Measurements from ENCODE around the gene CCT2. TPM values are rescaled to one million over a fixed set of nuclear protein-coding genes. Genes with fewer than 3 reads are reported as not detected.

Gene CCT2
- total and polyA plus RNA-seq, 2 donors (not counting 1 experiment from before 2014, with no cell fraction given): 174 to 178 TPM

GRCh38 chr12:69575346-69575745, 9.9 kb upstream of the CCT2 start:
- H3K4me1 ChIP-seq (ENCODE audit: control insufficient read depth, extremely low read depth, insufficient read depth, low read length): no peaks in the 10 kb centered on the region
- no peak overlapping the region for H3K4me3 ChIP-seq (replicated peaks in 1 of 4; ENCODE audit: control extremely low read depth in 1 of 4, insufficient read depth in 1 of 4, low read depth in 3 of 4, low read length in 4 of 4)
- no peaks in the 10 kb centered on the region for H4K20me1 ChIP-seq (ENCODE audit: control insufficient read depth, extremely low read depth, insufficient read depth, low read length)
- no peaks in the 10 kb centered on the region for H3K9me3 ChIP-seq (ENCODE audit: control insufficient read depth, insufficient read depth, low read depth, low read length)
- peak in 1 of 2 donors; percentile 30 for DNase-seq (ENCODE audit: low read depth in 2 of 2)
- TF ChIP-seq EZH2 (IDR thresholded peaks at IDR 0.05; ENCODE audit: low read length, missing control alignments) (no peak), CTCF (conservative IDR thresholded peaks at IDR 0.05 in 1 of 2, IDR thresholded peaks at IDR 0.05 in 1 of 2; ENCODE audit: low read depth in 1 of 2, low read length in 2 of 2) (no peak)
- no peak overlapping the region for H3K27ac ChIP-seq (ENCODE audit: insufficient read depth, low read length)
- H3K36me3 ChIP-seq (ENCODE audit: control insufficient read depth, insufficient read depth, low read length): peaks cover 4% of the 10 kb centered on the region
- no peaks in the 10 kb centered on the region for H3K27me3 ChIP-seq (ENCODE audit: control insufficient read depth, insufficient read depth, low read length)
- H3K4me2 ChIP-seq (ENCODE audit: extremely low read depth, insufficient read depth, low read length): no peak overlapping the region
- no peaks in the 10 kb centered on the region for H3K79me2 ChIP-seq (ENCODE audit: control insufficient read depth, insufficient read depth, low read length)
- H2AFZ ChIP-seq (ENCODE audit: low read length): no peak overlapping the region
- H3K9ac ChIP-seq (ENCODE audit: insufficient read depth, low read length): no peak overlapping the region

- no peak for TF ChIP-seq CTCF (conservative IDR thresholded peaks at IDR 0.05 in 1 of 2, IDR thresholded peaks at IDR 0.05 in 1 of 2; ENCODE audit: low read depth in 1 of 2, low read length in 2 of 2)
- TF ChIP-seq EZH2 (IDR thresholded peaks at IDR 0.05; ENCODE audit: low read length, missing control alignments): no peak
- Histone ChIP-seq H3K4me1 (ENCODE audit: control insufficient read depth, extremely low read depth, insufficient read depth, low read length) (no peaks in the 10 kb centered on the region), H3K27me3 (ENCODE audit: control insufficient read depth, insufficient read depth, low read length) (no peaks in the 10 kb centered on the region), H3K9me3 (ENCODE audit: control insufficient read depth, insufficient read depth, low read depth, low read length) (no peaks in the 10 kb centered on the region), H3K27ac (ENCODE audit: insufficient read depth, low read length) (no peak overlapping the region), H3K4me3 (replicated peaks in 1 of 4; ENCODE audit: control extremely low read depth in 1 of 4, insufficient read depth in 1 of 4, low read depth in 3 of 4, low read length in 4 of 4) (no peak overlapping the region), H3K9ac (ENCODE audit: insufficient read depth, low read length) (no peak overlapping the region), H3K36me3 (ENCODE audit: control insufficient read depth, insufficient read depth, low read length) (peaks cover 4% of the 10 kb centered on the region), H4K20me1 (ENCODE audit: control insufficient read depth, extremely low read depth, insufficient read depth, low read length) (no peaks in the 10 kb centered on the region), H3K79me2 (ENCODE audit: control insufficient read depth, insufficient read depth, low read length) (no peaks in the 10 kb centered on the region), H3K4me2 (ENCODE audit: extremely low read depth, insufficient read depth, low read length) (no peak overlapping the region), H2AFZ (ENCODE audit: low read length) (no peak overlapping the region)
- no peak for DNase-seq (ENCODE audit: low read depth in 2 of 2)
These were observed 7.0 kb upstream of the CCT2 start for GRCh38 chr12:69578283-69578682.

GRCh38 chr12:69579029-69579428, 6.2 kb upstream of the CCT2 start:
- Histone ChIP-seq H4K20me1 (ENCODE audit: control insufficient read depth, extremely low read depth, insufficient read depth, low read length) (no peaks in the 10 kb centered on the region), H3K36me3 (ENCODE audit: control insufficient read depth, insufficient read depth, low read length) (peaks cover 4% of the 10 kb centered on the region), H3K27me3 (ENCODE audit: control insufficient read depth, insufficient read depth, low read length) (no peaks in the 10 kb centered on the region), H3K27ac (ENCODE audit: insufficient read depth, low read length) (no peak overlapping the region), H3K79me2 (ENCODE audit: control insufficient read depth, insufficient read depth, low read length) (no peaks in the 10 kb centered on the region), H3K9ac (ENCODE audit: insufficient read depth, low read length) (no peak overlapping the region), H3K4me1 (ENCODE audit: control insufficient read depth, extremely low read depth, insufficient read depth, low read length) (no peaks in the 10 kb centered on the region), H2AFZ (ENCODE audit: low read length) (no peak overlapping the region), H3K4me2 (ENCODE audit: extremely low read depth, insufficient read depth, low read length) (no peak overlapping the region), H3K9me3 (ENCODE audit: control insufficient read depth, insufficient read depth, low read depth, low read length) (no peaks in the 10 kb centered on the region), H3K4me3 (replicated peaks in 1 of 4; ENCODE audit: control extremely low read depth in 1 of 4, insufficient read depth in 1 of 4, low read depth in 3 of 4, low read length in 4 of 4) (no peak overlapping the region)
- no peak for DNase-seq (ENCODE audit: low read depth in 2 of 2)
- TF ChIP-seq CTCF (conservative IDR thresholded peaks at IDR 0.05 in 1 of 2, IDR thresholded peaks at IDR 0.05 in 1 of 2; ENCODE audit: low read depth in 1 of 2, low read length in 2 of 2): no peak
